RPMI7951 (cell line): ENCODE data around the gene KANSL3. TPM values are rescaled to one million over a fixed set of nuclear protein-coding genes. Genes with fewer than 3 reads are reported as not detected.
"Not testable (repeated sequence)": the region's sequence is repeated elsewhere in the genome, so short reads cannot be mapped to it uniquely, and the experiment has no call there.

ENCODE experiments used
- DNase-seq: peaks from one replicate; pipeline ENCODE4 v3.0.0-alpha.2; 2012; ENCODE audit warnings: low read depth
- total RNA-seq: library from RNA; depleted of rRNA; stranded (reverse); fragments of >200 nt; shearing (Covaris generic); gene quantifications from 2 replicates; pipeline ENCODE4 v1.2.3, GENCODE V29; 2014; rRNA removed

Gene KANSL3
- 21.1 and 25.4 TPM in 2 replicates for total RNA-seq

GRCh38 chr2:96638144-96639121 is at the start of gene KANSL3:
Gene KANSL3 (minus strand): TSS chr2:96638312. CDS start chr2:96637135, 1,177 bp downstream.
- DNase-seq: peak; percentile 89

GRCh38 chr2:96687266-96687665 is 49.2 kb upstream of the KANSL3 start:
- DNase-seq: no peak

GRCh38 chr2:96685577-96686459 is 47.7 kb upstream of the KANSL3 start:
- no peak for DNase-seq

GRCh38 chr2:96684883-96685576 is 46.9 kb upstream of the KANSL3 start:
- DNase-seq: no peak

- no peak for DNase-seq
These were observed 46.1 kb upstream of the KANSL3 start for GRCh38 chr2:96683972-96684820.

GRCh38 chr2:96683307-96683706 is 45.2 kb upstream of the KANSL3 start:
- DNase-seq: no peak

- DNase-seq: no peak
These were observed 43.4 kb upstream of the KANSL3 start for GRCh38 chr2:96681540-96681939.

- no peak for DNase-seq
These were observed 42.5 kb upstream of the KANSL3 start for GRCh38 chr2:96680561-96681141.

GRCh38 chr2:96679848-96680247 is 41.7 kb upstream of the KANSL3 start:
- DNase-seq: no peak

- DNase-seq: no peak
These were observed 31.6 kb upstream of the KANSL3 start for GRCh38 chr2:96669539-96670215.

GRCh38 chr2:96668771-96669170 is 30.7 kb upstream of the KANSL3 start:
- DNase-seq: no peak

GRCh38 chr2:96665717-96666116 is 27.6 kb upstream of the KANSL3 start:
- DNase-seq: not testable (repeated sequence)

GRCh38 chr2:96665083-96665569 is 27.0 kb upstream of the KANSL3 start:
- DNase-seq: peak; percentile 94

GRCh38 chr2:96664366-96664925 is 26.3 kb upstream of the KANSL3 start:
- no peak for DNase-seq

- no peak for DNase-seq
These were observed 25.7 kb upstream of the KANSL3 start for GRCh38 chr2:96663829-96664228.

GRCh38 chr2:96663177-96663576 is 25.1 kb upstream of the KANSL3 start:
- DNase-seq: no peak

- no peak for DNase-seq
These were observed 24.2 kb upstream of the KANSL3 start for GRCh38 chr2:96662360-96662759.

- no peak for DNase-seq
These were observed 23.2 kb upstream of the KANSL3 start for GRCh38 chr2:96661324-96661723.

- DNase-seq: no peak
These were observed 18.4 kb upstream of the KANSL3 start for GRCh38 chr2:96656540-96656939.
